ENCODE results near the gene CCND1.

DNA sequence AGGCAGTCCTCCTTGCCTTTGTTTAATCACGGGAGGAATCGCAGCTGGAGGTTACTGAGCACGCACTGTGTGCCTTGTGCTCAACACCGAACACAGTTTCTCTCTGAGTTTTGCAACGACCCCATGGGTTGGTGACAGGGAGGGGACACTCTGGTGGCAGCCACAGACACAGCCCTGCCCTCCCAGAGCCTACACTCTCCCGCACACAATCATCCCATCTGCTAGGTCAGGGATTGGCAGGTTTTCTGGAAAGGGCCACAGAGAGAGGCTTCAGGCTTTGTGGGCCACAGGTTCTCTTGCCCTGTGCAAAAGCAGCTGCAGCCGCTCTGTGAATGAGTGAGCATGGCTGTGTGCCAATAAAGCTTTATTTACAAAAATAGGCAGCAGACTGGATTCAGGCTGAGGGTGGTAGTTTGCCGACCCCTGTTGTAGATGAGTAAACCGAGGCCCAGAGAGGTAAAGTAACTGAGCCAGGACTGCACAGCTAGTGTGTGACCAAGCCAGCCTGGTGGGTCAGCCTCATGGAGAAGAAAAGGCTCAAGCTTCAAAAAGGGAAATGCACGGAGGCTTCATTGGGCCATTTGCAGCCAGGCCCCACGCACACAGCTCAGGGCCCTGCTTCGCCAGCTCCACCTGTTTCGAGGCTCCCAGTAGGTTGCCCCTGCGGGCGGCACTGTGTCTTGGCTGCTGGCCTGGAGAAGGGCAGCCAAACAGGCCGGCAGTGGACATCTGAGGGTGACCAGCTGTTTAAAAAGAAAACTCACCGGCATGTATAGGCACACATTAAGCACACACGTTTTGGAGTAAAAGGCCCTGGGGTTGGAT, 17.9 kb downstream of the CCND1 start:
- no peak for TF ChIP-seq POLR2A (IDR thresholded peaks at IDR 0.05; ENCODE audit: low read depth, low read length)
- TF ChIP-seq POU2F2 (IDR thresholded peaks at IDR 0.05; ENCODE audit: low read depth, low read length): no peak
- TF ChIP-seq POLR2AphosphoS5 (IDR thresholded peaks at IDR 0.05; ENCODE audit: low read depth, low read length): no peak
- no peak for TF ChIP-seq TAF1 (IDR thresholded peaks at IDR 0.05; ENCODE audit: low read depth, low read length)
- no peak for TF ChIP-seq PAX5 (IDR thresholded peaks at IDR 0.05; ENCODE audit: insufficient read depth, low read length, severe bottlenecking)
- TF ChIP-seq SPI1 (IDR thresholded peaks at IDR 0.05; ENCODE audit: low read depth, low read length): no peak

All from GM12891 (cell line).